Pancreas (tissue), 10 donors: ENCODE results near the gene MAGED4B. TPM values are rescaled to one million over a fixed set of nuclear protein-coding genes. Genes with fewer than 3 reads are reported as not detected.

Experiments
- ATAC-seq, 4 donors: fragments of 200-7000 bp; cut with Tn5 transposase; one replicate each; pipeline versions ENCODE4 v1.8.0 to v1.9.1; 2020; ENCODE audit warnings: mild to moderate bottlenecking in 4 of 4, moderate library complexity in 4 of 4
- DNase-seq, 6 donors: peaks; one replicate each; pipeline ENCODE4 v3.0.0-alpha.2; 2020
- FAIRE-seq: peaks from 2 replicates; lab custom pipeline; 2012; peaks lifted over from hg19 to GRCh38; lab: Jason Lieb, UNC
- H3K27ac ChIP-seq, 4 donors: fragments of 200-600 bp; sonication (generic); 1 replicate in 3 of 4; 2 replicates in 1 of 4; pipeline versions ENCODE4 v1.5.0 to v1.8.0; 2020
- H3K27me3 ChIP-seq, 4 donors: fragments of 200-600 bp; one replicate each; pipeline ENCODE4 v1.8.0; 2021
- H3K36me3 ChIP-seq, 3 donors: fragments of 200-600 bp; sonication (generic) in 1 of 3; one replicate each; pipeline versions ENCODE4 v1.5.0 to v1.8.0; 2020 to 2021
- H3K4me1 ChIP-seq, 3 donors: fragments of 200-600 bp; one replicate each; pipeline ENCODE4 v1.8.0; 2021
- H3K4me3 ChIP-seq, 4 donors: fragments of 200-600 bp; sonication (generic) in 2 of 4; one replicate each; pipeline versions ENCODE4 v1.5.0 to v1.8.0; 2020 to 2021
- H3K9me3 ChIP-seq, 4 donors: fragments of 200-600 bp; one replicate each; pipeline ENCODE4 v1.8.0; 2021
- WGBS, 2 donors: extraction: QIAGEN DNeasy Blood & Tissue Kit; methylation state at CpG; one replicate each; pipeline ENCODE4 v1.1.7; 2013; 5-methylcytosine and 5-hydroxymethylcytosine counted together
- intact Hi-C, 3 donors: fragments of 100-400 bp; cut with DNase I; formaldehyde crosslinking; loops; one replicate each; pipeline versions ENCODE4 v1.11.1 to v1.14.2; 2022
- polyA plus RNA-seq, 2 donors: library from polyadenylated mRNA; stranded (reverse); fragments of 200-250 nt; gene quantifications; one replicate each; pipeline ENCODE4 v1.2.3, GENCODE V29; 2013
- total RNA-seq, 6 donors: library from RNA; stranded (reverse); fragmentation: NEBNext Ultra II Directional in 4 of 6; extraction: Animal tissue kit (Norgen Biotek cat#: 25700) in 4 of 6; gene quantifications; one replicate each; pipeline versions ENCODE4 v1.2.1 to v1.2.4, GENCODE V29; 2021 to 2023
- TF ChIP-seq, protein P1 (sequence below), 4 donors: fragments of 200-600 bp; sonication (generic) in 3 of 4; IDR thresholded peaks; one replicate each; pipeline versions ENCODE4 v1.5.0 to v1.8.0; 2021; ENCODE audit warnings: antibody characterized with exemption in 4 of 4
- donor health status: healthy with polysubstance abuse.
- donor health status: DM: no; HTN: no; CAD: no; lungs with moderate emphysema.
- donor health status: DM: no; HTN: no; CAD: no.
- donor health status: control.
- donor health status: control.
- donor health status: Bipolar disorder and iron deficiency.
- donor health status: DM: yes; HTN: yes; CAD: no.
- donor health status: DM: no; HTN: no; CAD: no.
- donor health status: DM: no; HTN: no; CAD: no.
- donor health status: DM: yes; HTN: yes; CAD: no.

The MAGED4B gene
- total and polyA plus RNA-seq, 8 donors: 3.0 to 53.5 (median 7.4) TPM

DNA sequence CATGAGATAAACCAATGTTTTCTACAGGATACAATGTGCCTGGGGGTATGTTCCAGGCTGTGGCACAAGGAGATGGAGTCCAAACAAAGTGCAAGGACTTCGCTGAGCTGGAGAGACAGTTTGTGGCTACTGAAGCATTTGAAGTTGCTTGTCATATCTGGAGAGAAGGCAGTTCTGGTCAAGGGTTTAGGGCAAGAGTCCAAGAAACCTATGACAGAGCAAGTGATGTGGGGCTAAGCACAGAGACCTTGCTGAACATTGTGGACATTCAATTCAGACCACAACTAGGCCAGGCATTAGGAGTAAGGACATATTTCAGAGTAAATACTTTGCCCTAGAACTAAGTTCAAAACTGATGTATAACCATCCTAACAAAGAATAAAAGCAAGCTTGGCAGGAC is 34.8 kb downstream of the MAGED4B start:
- 59 to 70% methylated on average over 1 of the region's 1 CpG for WGBS, 2 donors
- no peaks in the 10 kb centered on the region for H3K9me3 ChIP-seq
- no peaks in the 10 kb centered on the region for H3K4me1 ChIP-seq
- H3K4me3 ChIP-seq: no peak overlapping the region
- intact Hi-C loops: no loop called here
- H3K36me3 ChIP-seq: no peaks in the 10 kb centered on the region
- ATAC-seq (no peak), DNase-seq (no peak), FAIRE-seq (no peak)
- no peak overlapping the region for H3K27ac ChIP-seq
- peaks cover 0 to 19% (median 8%) of the 10 kb centered on the region in 4 donors for H3K27me3 ChIP-seq
- TF ChIP-seq, protein P1, sequence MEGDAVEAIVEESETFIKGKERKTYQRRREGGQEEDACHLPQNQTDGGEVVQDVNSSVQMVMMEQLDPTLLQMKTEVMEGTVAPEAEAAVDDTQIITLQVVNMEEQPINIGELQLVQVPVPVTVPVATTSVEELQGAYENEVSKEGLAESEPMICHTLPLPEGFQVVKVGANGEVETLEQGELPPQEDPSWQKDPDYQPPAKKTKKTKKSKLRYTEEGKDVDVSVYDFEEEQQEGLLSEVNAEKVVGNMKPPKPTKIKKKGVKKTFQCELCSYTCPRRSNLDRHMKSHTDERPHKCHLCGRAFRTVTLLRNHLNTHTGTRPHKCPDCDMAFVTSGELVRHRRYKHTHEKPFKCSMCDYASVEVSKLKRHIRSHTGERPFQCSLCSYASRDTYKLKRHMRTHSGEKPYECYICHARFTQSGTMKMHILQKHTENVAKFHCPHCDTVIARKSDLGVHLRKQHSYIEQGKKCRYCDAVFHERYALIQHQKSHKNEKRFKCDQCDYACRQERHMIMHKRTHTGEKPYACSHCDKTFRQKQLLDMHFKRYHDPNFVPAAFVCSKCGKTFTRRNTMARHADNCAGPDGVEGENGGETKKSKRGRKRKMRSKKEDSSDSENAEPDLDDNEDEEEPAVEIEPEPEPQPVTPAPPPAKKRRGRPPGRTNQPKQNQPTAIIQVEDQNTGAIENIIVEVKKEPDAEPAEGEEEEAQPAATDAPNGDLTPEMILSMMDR (IDR thresholded peaks at IDR 0.05): no peak

DNA sequence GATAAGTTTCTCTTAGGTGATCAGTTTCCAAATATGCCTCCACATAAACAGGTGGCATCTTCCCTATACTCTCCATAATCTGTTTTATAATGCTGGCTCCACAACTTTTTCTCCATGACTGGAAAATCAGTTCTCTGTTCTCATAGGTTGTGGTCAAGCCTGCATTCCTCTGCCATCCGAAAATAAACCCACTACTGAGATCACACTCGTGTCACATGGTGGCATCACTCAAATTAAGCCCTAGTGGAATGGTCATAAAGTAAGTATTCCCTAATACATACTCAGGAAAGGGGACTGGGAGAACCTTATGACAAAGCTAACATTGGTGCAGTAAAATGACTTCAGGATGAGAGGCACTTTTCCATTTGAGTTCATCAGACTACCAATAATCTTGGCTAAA is 37.6 kb downstream of the MAGED4B start:
- Histone ChIP-seq H3K27me3 (peaks cover 0 to 15% (median 5%) of the 10 kb centered on the region in 4 donors), H3K4me3 (no peak overlapping the region), H3K36me3 (no peaks in the 10 kb centered on the region), H3K9me3 (no peaks in the 10 kb centered on the region), H3K4me1 (no peaks in the 10 kb centered on the region), H3K27ac (no peak overlapping the region)
- no peak for ATAC-seq
- FAIRE-seq: no peak
- intact Hi-C loops: no loop called here
- WGBS, 2 donors: 28 to 43% methylated on average over 2 of the region's 2 CpGs
- no peak for DNase-seq
- TF ChIP-seq, protein P1 (IDR thresholded peaks at IDR 0.05): no peak

DNA sequence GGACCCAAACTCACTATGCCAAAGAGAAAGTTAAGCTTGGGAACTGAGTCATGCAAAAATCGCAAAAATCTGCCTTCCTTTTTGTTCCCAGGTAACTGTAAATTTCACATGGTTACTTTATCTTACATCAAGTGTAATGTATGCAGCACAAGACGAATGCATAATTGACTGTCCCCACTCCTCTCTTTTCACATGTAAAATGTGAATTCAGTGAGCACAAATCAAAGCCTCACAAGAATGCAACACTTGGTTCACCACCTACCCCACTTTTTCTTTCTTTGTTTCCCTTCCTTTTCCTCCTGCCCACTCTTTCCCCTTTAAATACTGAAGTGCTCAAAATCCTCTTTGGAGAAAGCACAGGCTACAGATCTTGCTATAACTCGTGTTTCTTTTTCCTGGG is 53.2 kb downstream of the MAGED4B start:
- peaks cover 0 to 12% (median 2%) of the 10 kb centered on the region in 4 donors for H3K27me3 ChIP-seq
- H3K4me3 ChIP-seq: no peak overlapping the region
- H3K4me1 ChIP-seq: no peaks in the 10 kb centered on the region
- WGBS, 2 donors: 22 to 27% methylated on average over 3 of the region's 3 CpGs
- FAIRE-seq: no peak
- no peak for DNase-seq
- no peaks in the 10 kb centered on the region for H3K36me3 ChIP-seq
- TF ChIP-seq, protein P1 (IDR thresholded peaks at IDR 0.05): no peak
- intact Hi-C loops: no loop called here
- ATAC-seq: no peak
- H3K9me3 ChIP-seq: no peaks in the 10 kb centered on the region
- no peak overlapping the region for H3K27ac ChIP-seq

Other genes with a start within 250 kb of the MAGED4B start
- gene MAGED1, start 175.6 kb downstream of the MAGED4B start, total RNA-seq: 10 to 100 TPM; 31.7 to 76.5 (median 58.7) TPM
- gene MAGED1, start 175.6 kb downstream of the MAGED4B start, polyA plus RNA-seq: 10 to 100 TPM; 27.1 to 72.3 TPM
- gene MAGED4, start 115.7 kb upstream of the MAGED4B start, total RNA-seq: 10 to 100 TPM in 1 of 6 donors, 1 to 10 TPM in 5; 1.4 to 17.9 (median 3.1) TPM
- gene MAGED4, start 115.7 kb upstream of the MAGED4B start, polyA plus RNA-seq: 10 to 100 TPM in 1 of 2 donors, 1 to 10 TPM in 1; 6.3 to 19.0 TPM